ENCODE results near the gene LAPTM4A.
A peak's percentile ranks its signal among the peaks of the same experiment; 100 is the strongest.

Gene LAPTM4A

DNA sequence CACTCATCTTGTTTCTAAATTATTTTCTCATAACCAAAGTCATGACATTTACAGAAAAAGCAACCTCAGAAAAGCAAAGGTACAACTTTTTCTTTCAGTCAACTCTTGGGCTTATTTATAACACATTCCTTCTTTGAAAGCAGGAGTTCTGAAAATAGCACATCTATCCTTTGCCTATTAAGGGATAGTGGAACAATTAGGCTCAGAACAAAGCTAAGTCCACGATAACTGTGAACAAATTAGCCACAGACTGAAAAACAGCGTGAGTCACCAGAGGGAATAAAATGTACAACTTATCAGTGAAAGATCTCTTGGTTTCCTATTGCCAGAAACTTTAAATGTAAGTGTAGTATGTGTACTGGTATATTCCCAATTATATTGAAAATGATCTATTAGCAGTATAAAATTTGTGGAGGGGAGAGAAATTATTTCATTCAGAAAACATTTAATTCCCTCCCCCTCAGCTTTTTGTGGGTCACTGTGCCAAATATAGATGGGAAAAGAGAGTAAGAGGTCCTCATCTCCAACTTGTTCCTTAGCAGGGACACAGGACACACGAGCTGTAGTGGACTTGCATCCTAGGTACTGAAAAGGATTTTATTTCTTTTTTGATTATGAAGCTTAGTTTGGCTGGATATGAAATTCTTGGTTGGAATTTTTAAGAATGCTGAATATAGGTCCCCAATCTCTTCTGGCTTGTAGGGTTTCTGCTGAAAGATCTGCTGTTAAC, 23.6 kb downstream of the LAPTM4A start:
- DNase-seq (ENCODE audit: low read depth) = peak; percentile 30
- H3K4me3 ChIP-seq (replicated peaks; ENCODE audit: low read depth, low read length) = no peak overlapping the region
- TF ChIP-seq, protein P1, sequence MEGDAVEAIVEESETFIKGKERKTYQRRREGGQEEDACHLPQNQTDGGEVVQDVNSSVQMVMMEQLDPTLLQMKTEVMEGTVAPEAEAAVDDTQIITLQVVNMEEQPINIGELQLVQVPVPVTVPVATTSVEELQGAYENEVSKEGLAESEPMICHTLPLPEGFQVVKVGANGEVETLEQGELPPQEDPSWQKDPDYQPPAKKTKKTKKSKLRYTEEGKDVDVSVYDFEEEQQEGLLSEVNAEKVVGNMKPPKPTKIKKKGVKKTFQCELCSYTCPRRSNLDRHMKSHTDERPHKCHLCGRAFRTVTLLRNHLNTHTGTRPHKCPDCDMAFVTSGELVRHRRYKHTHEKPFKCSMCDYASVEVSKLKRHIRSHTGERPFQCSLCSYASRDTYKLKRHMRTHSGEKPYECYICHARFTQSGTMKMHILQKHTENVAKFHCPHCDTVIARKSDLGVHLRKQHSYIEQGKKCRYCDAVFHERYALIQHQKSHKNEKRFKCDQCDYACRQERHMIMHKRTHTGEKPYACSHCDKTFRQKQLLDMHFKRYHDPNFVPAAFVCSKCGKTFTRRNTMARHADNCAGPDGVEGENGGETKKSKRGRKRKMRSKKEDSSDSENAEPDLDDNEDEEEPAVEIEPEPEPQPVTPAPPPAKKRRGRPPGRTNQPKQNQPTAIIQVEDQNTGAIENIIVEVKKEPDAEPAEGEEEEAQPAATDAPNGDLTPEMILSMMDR (IDR thresholded peaks at IDR 0.05; ENCODE audit: low read length, missing control alignments) = no peak

DNA sequence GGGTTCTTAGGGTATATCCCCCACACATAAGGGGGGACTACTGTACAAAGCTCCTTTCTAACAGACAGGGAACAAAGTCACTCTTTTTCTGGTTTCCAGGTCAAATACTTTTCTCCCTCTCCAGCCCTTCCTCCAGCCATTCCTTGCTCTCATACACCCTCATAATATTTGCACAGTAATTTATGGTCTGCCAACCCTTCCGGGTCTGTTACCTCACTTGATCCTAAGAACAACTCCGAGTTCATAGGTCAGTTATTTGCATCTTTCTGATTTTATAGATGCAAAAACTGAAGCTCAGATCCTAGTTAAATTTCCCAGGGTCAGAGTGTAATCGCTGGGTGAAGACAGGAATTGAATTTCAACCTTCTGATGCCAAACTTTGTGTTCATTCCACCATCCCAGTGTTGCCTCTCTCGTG, 24.2 kb downstream of the LAPTM4A start:
- no peak for DNase-seq (ENCODE audit: low read depth)
- TF ChIP-seq, protein P1 (IDR thresholded peaks at IDR 0.05; ENCODE audit: low read length, missing control alignments) = no peak
- H3K4me3 ChIP-seq (replicated peaks; ENCODE audit: low read depth, low read length) = no peak overlapping the region

DNA sequence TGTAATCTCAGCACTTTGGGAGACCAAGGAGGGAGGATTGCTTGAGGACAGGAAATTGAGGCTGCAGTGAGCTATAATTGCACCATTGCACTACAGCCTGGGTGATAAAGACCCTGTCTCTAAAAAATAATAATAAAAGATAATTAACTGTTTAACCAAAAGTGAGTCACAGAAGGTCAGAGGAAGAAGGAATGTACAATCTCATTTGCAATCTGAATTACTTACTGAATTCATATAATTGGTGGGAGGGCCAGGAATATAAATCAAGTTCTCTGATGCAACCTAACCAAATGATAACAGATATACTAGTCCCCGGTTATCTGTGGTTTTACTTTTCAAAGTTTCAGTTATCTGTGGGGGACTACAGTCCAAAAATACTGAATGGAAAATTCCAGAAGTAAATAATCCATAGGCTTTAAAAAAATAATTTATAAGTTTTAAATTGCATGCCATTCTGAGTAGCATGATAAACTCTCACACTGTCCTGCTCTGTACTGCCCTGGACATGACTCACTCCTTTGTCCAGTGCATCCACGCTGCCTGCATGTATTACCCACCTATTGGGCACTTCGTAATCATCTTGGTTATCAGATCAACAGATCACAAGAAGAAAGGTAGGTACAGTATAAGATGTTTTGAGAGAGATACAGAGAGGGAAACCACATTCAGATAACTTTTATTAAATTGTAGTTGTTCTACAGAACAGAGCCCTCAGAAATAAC, 26.2 kb downstream of the LAPTM4A start:
- TF ChIP-seq, protein P1 (IDR thresholded peaks at IDR 0.05; ENCODE audit: low read length, missing control alignments) = no peak
- peak; percentile 8 for DNase-seq (ENCODE audit: low read depth)
- no peak overlapping the region for H3K4me3 ChIP-seq (replicated peaks; ENCODE audit: low read depth, low read length)

DNA sequence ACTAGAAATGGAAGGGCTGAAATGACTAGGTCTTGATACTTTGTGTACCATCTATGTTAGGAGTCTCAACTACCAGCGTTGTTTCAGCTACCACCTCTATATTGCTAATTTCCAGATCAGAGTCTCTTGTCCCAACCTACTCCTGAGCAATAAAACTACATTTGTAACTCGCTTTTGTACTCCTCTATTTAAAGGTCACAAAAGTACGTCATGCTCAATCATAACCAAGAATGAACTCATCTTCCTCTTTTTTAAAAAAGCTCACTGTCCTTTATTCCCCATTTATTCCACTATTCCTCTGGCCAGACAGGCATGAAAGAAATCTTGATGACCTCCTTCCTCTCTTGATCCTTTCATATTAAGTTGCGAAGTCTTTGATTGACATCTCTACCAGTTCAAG, 27.7 kb downstream of the LAPTM4A start:
- DNase-seq (ENCODE audit: low read depth) = no peak
- TF ChIP-seq, protein P1 (IDR thresholded peaks at IDR 0.05; ENCODE audit: low read length, missing control alignments) = no peak
- no peak overlapping the region for H3K4me3 ChIP-seq (replicated peaks; ENCODE audit: low read depth, low read length)

GRCh38 chr2:20021405-20022009, 29.9 kb downstream of the LAPTM4A start:
- TF ChIP-seq, protein P1 (IDR thresholded peaks at IDR 0.05; ENCODE audit: low read length, missing control alignments) = no peak
- DNase-seq (ENCODE audit: low read depth) = peak; percentile 6
- H3K4me3 ChIP-seq (replicated peaks; ENCODE audit: low read depth, low read length) = no peak overlapping the region

DNA sequence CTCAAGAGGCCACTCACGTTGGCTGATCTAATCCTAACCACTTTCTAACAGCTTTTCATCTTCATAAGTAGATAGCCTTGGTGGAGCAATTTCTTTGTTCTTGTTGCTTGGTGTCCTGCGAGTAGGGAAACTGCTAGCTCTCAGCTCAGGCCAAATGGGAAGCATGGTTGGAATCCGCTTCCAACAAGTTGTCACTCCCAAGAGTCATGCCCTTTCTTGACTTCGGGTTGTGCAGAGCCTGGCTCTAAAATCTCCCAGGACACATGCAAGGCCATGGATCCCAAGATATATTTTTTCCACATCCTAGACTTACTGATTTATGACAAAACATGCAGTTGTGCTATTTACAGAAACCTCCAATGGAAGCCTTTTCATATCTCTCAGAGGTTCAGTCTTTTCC, 31.7 kb downstream of the LAPTM4A start:
- TF ChIP-seq, protein P1 (IDR thresholded peaks at IDR 0.05; ENCODE audit: low read length, missing control alignments) = no peak
- H3K4me3 ChIP-seq (replicated peaks; ENCODE audit: low read depth, low read length) = no peak overlapping the region
- no peak for DNase-seq (ENCODE audit: low read depth)
